ENCODE results near the gene BAIAP2L1.
"Not testable (repeated sequence)": the region's sequence is repeated elsewhere in the genome, so short reads cannot be mapped to it uniquely, and the experiment has no call there.

BAIAP2L1 gene

DNA sequence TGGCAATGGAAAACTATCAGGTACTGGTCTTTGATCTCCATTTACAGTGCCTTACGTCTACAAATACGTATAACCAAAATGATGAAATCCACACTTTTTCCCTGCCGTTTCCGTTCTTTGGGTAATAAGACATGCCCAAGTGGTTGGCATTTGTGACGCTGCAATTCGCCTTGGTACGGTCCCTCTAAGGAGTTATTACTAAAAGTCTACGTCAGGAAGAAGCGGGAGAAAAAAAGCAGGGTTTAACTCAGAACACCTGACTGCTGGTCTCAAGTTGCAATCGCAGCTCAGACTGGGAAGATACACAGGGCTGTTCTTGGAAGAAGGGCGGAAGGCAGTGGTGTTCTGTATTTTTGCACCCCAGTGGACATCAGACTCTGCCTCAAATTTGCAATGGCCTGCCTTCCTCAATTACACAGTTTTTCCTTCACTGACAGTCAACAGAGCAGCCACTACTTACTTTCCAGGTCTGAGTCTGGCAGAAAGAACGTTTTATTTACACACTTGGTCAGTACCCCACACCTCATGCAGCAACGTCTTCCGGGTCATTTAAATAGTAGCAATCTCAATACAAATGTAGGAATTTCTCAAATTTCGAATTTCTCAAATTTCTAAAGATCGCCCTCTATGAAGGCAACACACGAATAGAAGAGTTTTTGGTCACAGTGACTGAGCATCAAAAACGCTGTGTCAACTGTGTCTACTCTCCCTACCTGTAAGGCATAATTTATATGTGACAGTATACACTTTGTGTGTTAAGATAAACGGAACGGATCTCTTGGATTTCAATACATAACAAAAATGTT lies 2.1 kb downstream of the BAIAP2L1 start:
- DNase-seq = no peak

- no peak for DNase-seq
Observed at GRCh38 chr7:98396768-98397167, 4.1 kb downstream of the BAIAP2L1 start.

- DNase-seq = no peak
Observed at GRCh38 chr7:98395951-98396350, 4.9 kb downstream of the BAIAP2L1 start.

- no peak for DNase-seq
Observed at GRCh38 chr7:98395481-98395880, 5.4 kb downstream of the BAIAP2L1 start.

- DNase-seq = no peak
Observed at GRCh38 chr7:98394377-98394836, 6.5 kb downstream of the BAIAP2L1 start.

GRCh38 chr7:98387544-98388226 lies 13.2 kb downstream of the BAIAP2L1 start:
- no peak for DNase-seq

GRCh38 chr7:98387131-98387530 lies 13.8 kb downstream of the BAIAP2L1 start:
- DNase-seq = no peak

- not testable (repeated sequence) for DNase-seq
Observed at GRCh38 chr7:98385532-98385931, 15.4 kb downstream of the BAIAP2L1 start.

DNA sequence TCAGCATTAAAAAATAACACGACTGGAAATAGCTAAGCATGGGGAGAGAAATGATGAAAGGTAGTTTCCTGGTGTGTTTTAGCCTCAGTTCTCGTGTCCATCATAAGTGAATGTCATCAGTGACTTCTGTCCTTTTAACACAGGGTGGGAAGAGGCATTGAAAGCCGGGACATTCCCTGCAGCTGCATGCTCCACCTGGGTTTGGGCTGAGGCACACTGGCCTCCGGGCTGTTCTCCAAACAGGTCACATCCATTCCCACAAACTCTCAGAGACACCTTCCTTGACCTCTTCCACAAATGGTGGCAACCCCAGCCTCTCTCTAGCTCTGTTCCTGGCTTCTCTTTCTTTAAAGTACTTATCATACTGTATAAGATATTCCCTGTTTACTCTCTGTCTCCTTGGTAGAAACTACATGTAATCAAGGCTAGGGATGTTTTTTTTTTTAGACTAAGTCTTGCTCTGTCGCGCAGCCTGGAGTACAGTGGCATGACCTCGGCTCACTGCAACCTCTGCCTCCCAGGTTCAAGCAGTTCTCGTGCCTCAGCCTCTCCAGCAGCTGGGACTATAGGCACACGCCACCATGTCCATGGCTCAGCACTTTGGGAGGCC lies 22.6 kb downstream of the BAIAP2L1 start:
- DNase-seq = no peak

GRCh38 chr7:98376711-98377110 lies 24.2 kb downstream of the BAIAP2L1 start:
- no peak for DNase-seq

- no peak for DNase-seq
Observed at GRCh38 chr7:98375664-98376063, 25.2 kb downstream of the BAIAP2L1 start.

DNA sequence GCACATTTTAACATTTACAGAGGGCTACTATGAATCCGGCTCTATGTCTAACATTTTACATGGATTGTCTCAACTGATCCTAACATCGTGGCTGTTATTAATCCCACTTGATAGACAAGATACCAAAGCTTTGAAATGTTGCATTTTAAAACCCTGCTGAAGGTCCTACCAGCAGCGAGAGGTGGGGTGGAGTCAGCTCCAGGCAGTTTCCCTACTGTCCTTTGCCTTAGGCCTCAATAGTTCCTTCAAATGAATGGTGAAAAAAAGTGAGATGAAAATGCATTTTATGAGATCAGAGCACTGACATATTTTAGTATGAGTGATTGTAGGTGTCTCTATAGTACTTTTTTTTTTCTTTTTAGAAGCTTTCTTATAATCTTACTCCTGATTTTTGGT lies 26.6 kb downstream of the BAIAP2L1 start:
- no peak for DNase-seq

- no peak for DNase-seq
Observed at GRCh38 chr7:98372993-98373392, 27.9 kb downstream of the BAIAP2L1 start.

DNA sequence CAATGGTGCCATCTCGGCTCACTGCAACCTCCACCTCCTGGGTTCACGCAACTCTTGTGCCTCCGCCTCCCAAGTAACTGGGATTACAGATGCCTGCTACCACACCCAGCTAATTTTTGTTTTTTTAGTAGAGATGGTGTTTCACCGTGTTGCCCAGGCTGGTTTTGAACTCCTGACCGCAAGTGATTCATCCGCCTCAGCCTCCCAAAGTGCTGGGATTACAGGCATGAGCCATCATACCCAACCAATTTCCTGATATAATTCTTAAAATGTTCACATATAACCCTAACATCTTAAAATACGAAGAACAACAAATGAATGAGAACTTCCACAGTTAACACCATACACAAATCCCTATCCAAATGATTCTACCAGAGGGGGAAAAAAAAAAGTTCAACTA lies 31.2 kb downstream of the BAIAP2L1 start:
- DNase-seq = no peak

GRCh38 chr7:98368716-98369115 lies 32.2 kb downstream of the BAIAP2L1 start:
- DNase-seq = no peak

GRCh38 chr7:98366562-98366938 lies 34.3 kb downstream of the BAIAP2L1 start:
- DNase-seq = no peak

- DNase-seq = no peak
Observed at GRCh38 chr7:98365863-98366561, 34.9 kb downstream of the BAIAP2L1 start.

DNA sequence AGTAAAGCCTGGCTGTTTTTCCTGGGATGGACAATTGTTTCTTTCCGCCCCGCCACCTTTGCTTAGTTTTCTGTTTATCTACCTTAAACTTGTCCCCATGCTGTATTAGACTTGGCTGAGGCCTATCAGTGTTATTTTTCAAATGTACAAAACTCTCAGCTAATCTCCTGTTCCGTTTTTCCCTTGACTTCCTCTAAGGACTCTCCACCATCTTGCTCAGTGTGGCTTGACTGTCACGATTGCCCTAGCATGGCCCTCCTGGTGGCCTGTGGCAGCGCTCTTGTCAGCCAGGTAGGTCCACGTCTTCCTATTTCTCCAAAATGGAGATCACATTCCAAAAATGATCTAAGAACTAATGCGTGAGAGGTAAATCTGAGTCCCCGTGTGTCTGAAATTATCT lies 36.7 kb downstream of the BAIAP2L1 start:
- DNase-seq = no peak

DNA sequence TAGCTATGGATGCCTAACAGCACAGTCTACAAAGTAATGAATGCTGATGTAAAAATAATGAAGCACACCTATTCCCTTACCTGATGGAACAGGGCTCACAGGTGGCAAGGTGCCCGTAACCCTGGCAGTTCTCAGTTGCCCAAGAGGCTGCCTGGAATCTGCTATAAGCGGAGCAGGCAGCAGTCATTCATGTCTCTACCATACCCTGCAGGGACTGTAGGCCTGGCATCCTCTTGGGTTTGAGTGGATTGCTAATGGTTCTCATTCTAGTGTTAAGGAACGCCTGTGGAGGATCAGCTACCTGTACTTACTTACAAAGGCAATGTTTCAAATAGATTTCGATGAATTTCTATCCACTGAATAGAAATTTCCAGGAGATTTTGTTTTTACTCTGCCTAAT lies 38.4 kb downstream of the BAIAP2L1 start:
- no peak for DNase-seq

GRCh38 chr7:98360221-98361130 lies 40.4 kb downstream of the BAIAP2L1 start:
- DNase-seq = no peak

DNA sequence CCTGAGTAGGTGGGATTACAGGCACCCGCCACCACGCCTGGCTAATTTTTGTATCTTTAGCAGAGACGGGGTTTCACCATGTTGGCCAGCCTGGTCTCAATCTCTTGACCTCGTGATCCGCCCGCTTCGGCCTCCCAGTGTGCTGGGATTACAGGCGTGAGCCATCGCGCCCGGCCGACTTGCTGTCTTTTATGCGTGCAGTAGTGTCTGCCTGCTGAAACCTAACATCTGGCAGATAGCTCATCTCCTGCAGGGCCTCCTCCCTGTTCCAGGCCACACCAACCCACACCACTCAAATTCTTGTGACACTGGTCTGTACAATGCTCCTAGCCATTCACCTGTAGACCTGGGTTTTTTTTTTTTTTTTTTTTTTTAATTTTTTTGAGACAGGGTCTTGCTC lies 41.5 kb downstream of the BAIAP2L1 start:
- no peak for DNase-seq

DNA sequence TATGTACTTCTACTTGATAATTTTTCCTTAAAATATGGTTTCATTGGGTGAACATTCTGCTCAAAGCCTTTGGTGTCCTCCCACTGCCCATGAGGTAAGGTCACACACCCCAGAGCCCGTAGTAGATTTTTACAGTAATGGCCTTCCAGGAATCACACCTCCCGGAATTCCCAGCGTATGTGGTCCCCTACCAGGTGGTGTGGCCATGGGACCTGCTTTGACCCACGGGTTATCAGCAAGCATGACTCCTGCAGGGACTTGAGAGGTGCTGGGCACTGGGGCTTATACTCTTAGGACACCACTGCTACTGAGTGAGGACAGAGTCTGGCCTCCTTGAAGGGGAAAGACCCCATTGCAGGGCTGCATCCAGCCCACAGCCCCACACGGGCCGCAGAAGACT lies 42.2 kb downstream of the BAIAP2L1 start:
- DNase-seq = no peak
